Activated CD8-positive, alpha-beta T cell treated with anti-CD3 and anti-CD28 coated beads, Interleukin-2, amount 10 ng/mL, durations not matched to agents 7 days and 5 days (primary cell): Measurements from ENCODE around the gene GLO1. TPM values are rescaled to one million over a fixed set of nuclear protein-coding genes. Genes with fewer than 3 reads are reported as not detected.
"Not testable (repeated sequence)": the region's sequence is repeated elsewhere in the genome, so short reads cannot be mapped to it uniquely, and the experiment has no call there.

Source experiments
- ATAC-seq: fragments of 150-1000 bp; cut with Tn5 transposase; one replicate; pipeline ENCODE4 v1.10.0; 2021; ENCODE audit warnings: moderate library complexity
- CTCF ChIA-PET: fragments of 350-600 bp; sonication (Branson Sonifier 250); formaldehyde crosslinking; loops from one replicate; lab custom pipeline; 2021; ENCODE audit warnings: antibody characterized with exemption; lab: Charles Lee
- POLR2A ChIA-PET: fragments of 350-600 bp; sonication (Branson Sonifier 250); formaldehyde crosslinking; loops from one replicate; lab custom pipeline; 2021; ENCODE audit warnings: antibody characterized with exemption; lab: Charles Lee
- DNase-seq: peaks from one replicate; pipeline ENCODE4 v3.0.0-alpha.2; 2020
- H3K27ac Mint-ChIP-seq: one replicate; pipeline ENCODE4 v1.8.0; 2021; ENCODE audit warnings: mild to moderate bottlenecking, mixed read lengths
- H3K27me3 Mint-ChIP-seq: one replicate; pipeline ENCODE4 v1.8.0; 2021; ENCODE audit warnings: low read depth, mixed read lengths
- H3K36me3 Mint-ChIP-seq: one replicate; pipeline ENCODE4 v1.8.0; 2021; ENCODE audit warnings: low read depth, mixed read lengths
- H3K4me1 Mint-ChIP-seq: one replicate; pipeline ENCODE4 v1.8.0; 2021; ENCODE audit warnings: low read depth, mixed read lengths
- H3K4me3 Mint-ChIP-seq: one replicate; pipeline ENCODE4 v1.8.0; 2021; ENCODE audit warnings: mild to moderate bottlenecking, mixed read lengths
- H3K9me3 Mint-ChIP-seq: one replicate; pipeline ENCODE4 v1.8.0; 2022; ENCODE audit warnings: mixed read lengths; ENCODE audit not compliant: insufficient read depth
- total RNA-seq, 2 experiments: library from RNA; stranded (reverse); gene quantifications; one replicate each; pipeline ENCODE4 v1.2.3, GENCODE V29; 2021

GLO1 gene
- total RNA-seq, 2 experiments from 2014 or later: 68.8 to 69.8 TPM

- Mint-ChIP-seq H3K27ac (no peak overlapping the region), H3K27me3 (peaks cover 4% of the 10 kb centered on the region)
- CTCF ChIA-PET: no interaction called here
Observed at GRCh38 chr6:38701551-38701950, 1.4 kb downstream of the GLO1 start.

GRCh38 chr6:38699702-38700101 is 3.2 kb downstream of the GLO1 start:
- H3K27me3 Mint-ChIP-seq, ATAC-seq, H3K4me3 Mint-ChIP-seq, POLR2A ChIA-PET, H3K27ac Mint-ChIP-seq, DNase-seq: not testable (repeated sequence)
- Mint-ChIP-seq H3K4me1 (peaks cover 42% of the 10 kb centered on the region), H3K9me3 (peaks cover 20% of the 10 kb centered on the region), H3K36me3 (peaks cover 51% of the 10 kb centered on the region)
- CTCF ChIA-PET: interaction anchor here (0.6 kb wide), 1 partner anchor 995 kb away, joined by 3 read pairs; no protein-coding TSS in a partner anchor

More at GRCh38 chr6:38701551-38701950, 1.4 kb downstream of the GLO1 start:
- peaks cover 20% of the 10 kb centered on the region for H3K9me3 Mint-ChIP-seq
- H3K4me1 Mint-ChIP-seq: peaks cover 40% of the 10 kb centered on the region
- POLR2A ChIA-PET: no interaction called here
- ATAC-seq (no peak), DNase-seq (no peak)
- H3K36me3 Mint-ChIP-seq: peaks cover 47% of the 10 kb centered on the region
- H3K4me3 Mint-ChIP-seq: peak overlapping the region; percentile 85

GRCh38 chr6:38697846-38698245 is 5.1 kb downstream of the GLO1 start:
- Mint-ChIP-seq H3K4me1 (peaks cover 38% of the 10 kb centered on the region), H3K9me3 (peaks cover 20% of the 10 kb centered on the region), H3K36me3 (peaks cover 56% of the 10 kb centered on the region), H3K27ac (peak overlapping the region; percentile 11), H3K4me3 (no peak overlapping the region), H3K27me3 (no peaks in the 10 kb centered on the region)
- ATAC-seq (no peak), DNase-seq (no peak)
- ChIA-PET POLR2A (no interaction called here), CTCF (no interaction called here)

- Mint-ChIP-seq H3K36me3 (peaks cover 48% of the 10 kb centered on the region), H3K9me3 (peaks cover 17% of the 10 kb centered on the region), H3K27ac (no peak overlapping the region), H3K27me3 (no peaks in the 10 kb centered on the region), H3K4me1 (peaks cover 29% of the 10 kb centered on the region), H3K4me3 (no peak overlapping the region)
- ChIA-PET POLR2A (no interaction called here), CTCF (no interaction called here)
- no peak for DNase-seq
- ATAC-seq: no peak
Observed at GRCh38 chr6:38696345-38696744, 6.6 kb downstream of the GLO1 start.

GRCh38 chr6:38695933-38696332 is 7.0 kb downstream of the GLO1 start:
- H3K27me3 Mint-ChIP-seq: no peaks in the 10 kb centered on the region
- H3K4me1 Mint-ChIP-seq: peaks cover 29% of the 10 kb centered on the region
- no peak overlapping the region for H3K27ac Mint-ChIP-seq
- H3K36me3 Mint-ChIP-seq: peaks cover 44% of the 10 kb centered on the region
- POLR2A ChIA-PET: no interaction called here
- ATAC-seq: no peak
- H3K4me3 Mint-ChIP-seq: no peak overlapping the region
- no peak for DNase-seq
- CTCF ChIA-PET: no interaction called here
- H3K9me3 Mint-ChIP-seq: peaks cover 13% of the 10 kb centered on the region

- Mint-ChIP-seq H3K36me3 (peaks cover 40% of the 10 kb centered on the region), H3K9me3 (peaks cover 9% of the 10 kb centered on the region), H3K27ac (no peak overlapping the region), H3K4me1 (peaks cover 27% of the 10 kb centered on the region), H3K27me3 (no peaks in the 10 kb centered on the region), H3K4me3 (no peak overlapping the region)
- ChIA-PET CTCF (no interaction called here), POLR2A (no interaction called here)
- ATAC-seq: no peak
- no peak for DNase-seq
Observed at GRCh38 chr6:38695227-38695900, 7.6 kb downstream of the GLO1 start.

GRCh38 chr6:38688579-38689087 is 14.3 kb downstream of the GLO1 start:
- H3K27ac Mint-ChIP-seq: no peak overlapping the region
- DNase-seq (no peak), ATAC-seq (no peak)
- ChIA-PET POLR2A (no interaction called here), CTCF (no interaction called here)
- no peak overlapping the region for H3K4me3 Mint-ChIP-seq
- H3K36me3 Mint-ChIP-seq: peaks cover 8% of the 10 kb centered on the region
- H3K27me3 Mint-ChIP-seq: no peaks in the 10 kb centered on the region
- peaks cover 6% of the 10 kb centered on the region for H3K4me1 Mint-ChIP-seq
- no peaks in the 10 kb centered on the region for H3K9me3 Mint-ChIP-seq

GRCh38 chr6:38687549-38687948 is 15.4 kb downstream of the GLO1 start:
- peaks cover 6% of the 10 kb centered on the region for H3K4me1 Mint-ChIP-seq
- ATAC-seq (no peak), DNase-seq (no peak)
- H3K27me3 Mint-ChIP-seq: no peaks in the 10 kb centered on the region
- POLR2A ChIA-PET: no interaction called here
- H3K9me3 Mint-ChIP-seq: no peaks in the 10 kb centered on the region
- H3K27ac Mint-ChIP-seq: no peak overlapping the region
- no peak overlapping the region for H3K4me3 Mint-ChIP-seq
- peaks cover 9% of the 10 kb centered on the region for H3K36me3 Mint-ChIP-seq
- CTCF ChIA-PET: no interaction called here

- ChIA-PET POLR2A (no interaction called here), CTCF (no interaction called here)
- no peak overlapping the region for H3K27ac Mint-ChIP-seq
- H3K4me1 Mint-ChIP-seq: peaks cover 6% of the 10 kb centered on the region
- no peaks in the 10 kb centered on the region for H3K9me3 Mint-ChIP-seq
- H3K36me3 Mint-ChIP-seq: peaks cover 9% of the 10 kb centered on the region
- ATAC-seq: no peak
- DNase-seq: no peak
- no peak overlapping the region for H3K4me3 Mint-ChIP-seq
- no peaks in the 10 kb centered on the region for H3K27me3 Mint-ChIP-seq
Observed at GRCh38 chr6:38687043-38687353, 15.9 kb downstream of the GLO1 start.

GRCh38 chr6:38686270-38687042 is 16.5 kb downstream of the GLO1 start:
- Mint-ChIP-seq H3K4me1 (peaks cover 6% of the 10 kb centered on the region), H3K36me3 (peaks cover 14% of the 10 kb centered on the region), H3K4me3 (no peak overlapping the region), H3K9me3 (no peaks in the 10 kb centered on the region), H3K27me3 (no peaks in the 10 kb centered on the region), H3K27ac (no peak overlapping the region)
- ChIA-PET POLR2A (no interaction called here), CTCF (interaction anchor here (1.1 kb wide), 1 partner anchor 192 kb away, joined by 3 read pairs; no protein-coding TSS in a partner anchor)
- DNase-seq (no peak), ATAC-seq (no peak)

- DNase-seq: no peak
- CTCF ChIA-PET: interaction anchor here (1.1 kb wide), 1 partner anchor 191 kb away, joined by 3 read pairs; no protein-coding TSS in a partner anchor
- H3K4me1 Mint-ChIP-seq: peaks cover 6% of the 10 kb centered on the region
- ATAC-seq: no peak
- no peak overlapping the region for H3K27ac Mint-ChIP-seq
- H3K36me3 Mint-ChIP-seq: peaks cover 15% of the 10 kb centered on the region
- no peak overlapping the region for H3K4me3 Mint-ChIP-seq
- POLR2A ChIA-PET: no interaction called here
- no peaks in the 10 kb centered on the region for H3K27me3 Mint-ChIP-seq
- H3K9me3 Mint-ChIP-seq: no peaks in the 10 kb centered on the region
Observed at GRCh38 chr6:38684904-38685303, 18.0 kb downstream of the GLO1 start.

GRCh38 chr6:38684237-38684636 is 18.7 kb downstream of the GLO1 start:
- DNase-seq: no peak
- Mint-ChIP-seq H3K27ac (no peak overlapping the region), H3K27me3 (no peaks in the 10 kb centered on the region), H3K4me1 (peaks cover 6% of the 10 kb centered on the region), H3K36me3 (peaks cover 16% of the 10 kb centered on the region), H3K4me3 (no peak overlapping the region), H3K9me3 (no peaks in the 10 kb centered on the region)
- ChIA-PET CTCF (no interaction called here), POLR2A (no interaction called here)
- ATAC-seq: no peak
